GM12875 (cell line): ENCODE results near the gene PITRM1.

Experiments
- H3K4me3 ChIP-seq: one replicate; pipeline ENCODE4 v1.5.1; 2011; ENCODE audit warnings: low read depth, low read length, control low read depth
- TF ChIP-seq, protein P1 (sequence below): IDR thresholded peaks from 2 replicates; pipeline ENCODE4 v1.5.1; 2011; ENCODE audit warnings: low read depth, mild to moderate bottlenecking, control low read depth, inconsistent platforms, low read length, moderate library complexity, borderline replicate concordance; ENCODE audit not compliant: insufficient read depth

Gene PITRM1

DNA sequence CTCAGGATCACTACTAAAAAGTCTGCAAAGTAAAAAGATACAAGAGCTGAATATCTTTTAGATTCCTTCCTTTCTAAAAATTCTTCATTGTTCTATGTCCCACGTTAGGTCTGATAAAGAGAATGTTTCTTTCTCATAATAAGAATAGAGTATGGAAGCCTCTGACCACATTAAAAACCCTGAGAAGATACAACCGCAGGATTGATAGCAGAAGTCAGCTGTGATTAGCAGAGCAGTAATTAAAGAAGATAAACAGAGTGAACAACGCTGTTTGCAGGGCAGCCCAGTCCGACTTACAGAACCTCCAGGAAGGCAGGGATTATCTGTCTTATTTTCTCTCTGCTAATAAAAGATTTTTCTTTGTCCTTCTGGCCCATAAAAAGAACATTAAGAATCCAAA, 31.4 kb upstream of the PITRM1 start:
- H3K4me3 ChIP-seq: no peak overlapping the region
- TF ChIP-seq, protein P1, sequence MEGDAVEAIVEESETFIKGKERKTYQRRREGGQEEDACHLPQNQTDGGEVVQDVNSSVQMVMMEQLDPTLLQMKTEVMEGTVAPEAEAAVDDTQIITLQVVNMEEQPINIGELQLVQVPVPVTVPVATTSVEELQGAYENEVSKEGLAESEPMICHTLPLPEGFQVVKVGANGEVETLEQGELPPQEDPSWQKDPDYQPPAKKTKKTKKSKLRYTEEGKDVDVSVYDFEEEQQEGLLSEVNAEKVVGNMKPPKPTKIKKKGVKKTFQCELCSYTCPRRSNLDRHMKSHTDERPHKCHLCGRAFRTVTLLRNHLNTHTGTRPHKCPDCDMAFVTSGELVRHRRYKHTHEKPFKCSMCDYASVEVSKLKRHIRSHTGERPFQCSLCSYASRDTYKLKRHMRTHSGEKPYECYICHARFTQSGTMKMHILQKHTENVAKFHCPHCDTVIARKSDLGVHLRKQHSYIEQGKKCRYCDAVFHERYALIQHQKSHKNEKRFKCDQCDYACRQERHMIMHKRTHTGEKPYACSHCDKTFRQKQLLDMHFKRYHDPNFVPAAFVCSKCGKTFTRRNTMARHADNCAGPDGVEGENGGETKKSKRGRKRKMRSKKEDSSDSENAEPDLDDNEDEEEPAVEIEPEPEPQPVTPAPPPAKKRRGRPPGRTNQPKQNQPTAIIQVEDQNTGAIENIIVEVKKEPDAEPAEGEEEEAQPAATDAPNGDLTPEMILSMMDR: no peak

DNA sequence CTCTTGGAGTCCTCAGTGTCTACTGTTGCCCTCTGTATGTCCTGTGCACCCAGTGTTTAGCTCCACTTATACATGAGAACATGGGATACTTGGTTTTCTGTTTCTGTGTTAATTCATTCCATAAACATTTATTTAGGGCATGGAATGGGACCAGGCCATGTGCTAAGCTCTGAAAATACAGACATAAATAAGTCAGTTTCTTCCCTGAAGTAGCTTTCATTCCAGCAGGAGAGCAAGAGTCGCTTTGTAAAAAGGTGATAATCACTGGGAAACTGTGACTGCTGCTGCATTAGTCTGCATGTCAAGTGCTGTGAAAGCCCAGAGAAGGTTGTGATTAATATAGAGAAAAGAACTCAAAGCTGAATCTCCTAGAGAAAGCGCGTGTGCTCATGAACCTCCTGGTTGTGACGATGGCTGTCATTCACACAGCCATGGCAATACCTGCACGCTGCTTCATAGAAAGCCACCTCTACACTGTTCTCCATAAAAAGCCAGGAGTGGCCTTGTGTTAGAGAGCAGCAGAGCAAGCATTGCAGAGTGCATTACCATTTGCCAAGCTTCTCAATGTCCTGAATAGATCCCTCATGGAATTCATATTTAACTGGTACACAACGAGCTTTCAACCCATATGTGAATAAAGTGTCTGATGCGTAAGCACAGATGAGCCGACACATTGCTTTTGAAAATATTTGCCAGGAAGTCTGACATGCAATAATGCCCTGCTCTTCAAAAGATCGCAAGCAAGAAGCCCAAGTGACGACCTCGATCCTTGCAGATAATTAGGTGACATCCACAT, 30.6 kb upstream of the PITRM1 start:
- no peak overlapping the region for H3K4me3 ChIP-seq

DNA sequence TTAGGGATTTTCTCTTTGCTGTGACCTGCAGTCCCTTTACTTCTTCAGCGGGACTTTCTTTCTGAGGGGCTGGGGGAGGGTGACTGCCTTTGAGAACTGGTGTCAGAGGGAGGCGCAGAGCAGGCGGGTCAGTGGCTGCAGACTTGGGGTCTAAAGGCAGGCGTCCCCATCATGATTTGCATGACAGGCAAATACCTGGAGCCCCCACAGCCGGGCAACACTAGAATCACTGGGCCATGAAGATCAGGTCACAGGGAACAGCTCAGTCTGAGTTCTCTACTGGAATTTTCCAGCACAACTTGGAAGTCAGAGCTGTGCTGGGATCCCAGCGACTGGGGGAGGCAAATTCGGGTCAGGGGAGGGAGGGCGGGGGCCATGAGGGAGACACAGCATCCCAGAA, 29.2 kb upstream of the PITRM1 start:
- no peak overlapping the region for H3K4me3 ChIP-seq
- TF ChIP-seq, protein P1: no peak

More for the DNA sequence above, 30.6 kb upstream of the PITRM1 start:
- TF ChIP-seq, protein P1: no peak

DNA sequence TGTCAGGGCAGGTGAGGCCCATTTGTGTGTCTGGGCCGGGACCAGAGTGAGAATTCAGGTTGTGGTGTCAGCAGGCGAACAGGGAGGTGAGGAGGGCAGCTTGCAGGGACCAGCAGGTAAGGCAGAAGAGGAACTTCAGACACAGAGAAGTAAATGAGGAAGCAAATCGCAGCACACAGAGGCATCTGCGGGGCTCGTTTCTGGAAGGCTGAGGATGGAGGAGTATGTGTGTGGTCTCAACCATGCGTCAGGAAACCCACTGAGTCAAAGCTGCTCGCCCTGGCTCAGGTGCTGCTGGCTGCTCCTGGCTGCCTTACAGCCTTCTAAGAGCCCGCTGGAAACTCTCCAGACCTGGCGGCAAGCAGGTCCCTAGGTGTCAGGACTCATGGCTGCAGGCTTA, 26.9 kb upstream of the PITRM1 start:
- no peak overlapping the region for H3K4me3 ChIP-seq
- TF ChIP-seq, protein P1: no peak

DNA sequence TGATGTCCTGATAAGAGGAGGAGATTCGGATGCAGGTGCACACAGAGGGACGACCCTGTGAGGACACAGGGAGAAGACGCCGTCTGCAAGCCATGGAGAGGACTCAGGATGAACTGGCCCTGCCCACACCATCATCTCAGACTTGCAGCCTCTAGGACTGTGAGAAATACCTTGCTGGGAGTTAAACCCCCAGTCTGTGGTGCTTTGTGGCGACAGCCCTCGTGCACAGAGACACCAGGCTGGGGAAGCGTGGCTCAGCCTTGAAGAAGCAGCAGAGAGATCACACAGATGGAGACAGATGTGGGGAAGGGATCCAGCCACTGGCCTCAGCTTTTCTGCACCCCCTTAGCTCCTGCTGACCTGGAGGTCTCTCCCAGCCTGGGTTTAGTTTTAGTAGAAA, 26.3 kb upstream of the PITRM1 start:
- TF ChIP-seq, protein P1: no peak
- H3K4me3 ChIP-seq: no peak overlapping the region

DNA sequence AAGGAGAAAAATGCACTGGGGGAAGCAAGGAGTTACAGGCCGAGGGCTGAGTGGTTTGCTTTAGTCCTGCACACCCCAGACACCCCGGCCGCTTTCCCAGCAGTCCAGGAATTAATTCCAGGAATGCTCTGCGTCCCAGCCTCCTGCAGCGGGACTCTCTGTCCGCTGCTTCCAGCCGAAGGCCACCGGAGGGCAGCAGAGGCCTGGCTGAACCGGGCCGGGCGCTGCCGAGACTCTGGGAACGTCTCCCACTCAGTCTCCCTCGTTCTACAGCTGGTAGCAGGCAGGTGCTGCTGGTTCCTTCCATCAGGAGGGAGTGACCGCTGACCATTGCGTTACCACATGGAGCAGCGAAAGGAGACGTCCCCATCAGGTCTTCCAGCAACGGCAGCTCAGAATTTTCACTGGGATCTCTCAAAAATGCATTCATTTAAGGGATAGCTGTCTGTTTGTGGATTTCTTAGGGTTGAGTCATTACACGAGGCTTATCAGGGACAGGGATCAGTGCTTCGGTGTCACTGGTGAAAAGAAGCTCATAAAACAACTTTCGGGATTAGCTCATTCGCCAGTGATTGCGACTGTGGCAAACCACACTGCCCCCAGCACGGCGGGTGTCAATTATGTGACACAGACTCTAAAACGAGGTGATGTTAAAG, 24.9 kb upstream of the PITRM1 start:
- TF ChIP-seq, protein P1: peak; percentile 79
- H3K4me3 ChIP-seq: no peak overlapping the region

DNA sequence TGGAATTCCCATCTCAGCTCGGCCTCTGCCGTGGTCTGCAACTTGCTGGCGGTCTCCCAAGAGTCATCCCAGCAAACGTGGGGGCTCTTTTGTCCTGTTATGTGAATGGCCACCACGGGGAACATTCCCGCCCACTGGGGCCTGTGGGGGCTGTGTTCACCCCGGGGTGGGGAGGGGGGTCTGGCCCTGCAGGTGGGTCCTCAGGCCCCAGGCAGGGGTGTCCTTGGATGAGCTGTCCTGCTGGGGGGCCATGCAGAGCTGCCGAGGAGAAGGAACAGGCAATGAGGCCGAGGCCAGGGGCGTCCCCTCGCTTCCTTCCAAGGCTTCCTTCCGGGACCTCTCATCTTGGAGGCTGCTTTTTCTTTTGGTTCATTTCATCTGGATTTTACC, 24.4 kb upstream of the PITRM1 start:
- no peak overlapping the region for H3K4me3 ChIP-seq

More for the DNA sequence above, 24.4 kb upstream of the PITRM1 start:
- TF ChIP-seq, protein P1: no peak
